ENCODE data around the gene ERP27.

ERP27 gene

DNA sequence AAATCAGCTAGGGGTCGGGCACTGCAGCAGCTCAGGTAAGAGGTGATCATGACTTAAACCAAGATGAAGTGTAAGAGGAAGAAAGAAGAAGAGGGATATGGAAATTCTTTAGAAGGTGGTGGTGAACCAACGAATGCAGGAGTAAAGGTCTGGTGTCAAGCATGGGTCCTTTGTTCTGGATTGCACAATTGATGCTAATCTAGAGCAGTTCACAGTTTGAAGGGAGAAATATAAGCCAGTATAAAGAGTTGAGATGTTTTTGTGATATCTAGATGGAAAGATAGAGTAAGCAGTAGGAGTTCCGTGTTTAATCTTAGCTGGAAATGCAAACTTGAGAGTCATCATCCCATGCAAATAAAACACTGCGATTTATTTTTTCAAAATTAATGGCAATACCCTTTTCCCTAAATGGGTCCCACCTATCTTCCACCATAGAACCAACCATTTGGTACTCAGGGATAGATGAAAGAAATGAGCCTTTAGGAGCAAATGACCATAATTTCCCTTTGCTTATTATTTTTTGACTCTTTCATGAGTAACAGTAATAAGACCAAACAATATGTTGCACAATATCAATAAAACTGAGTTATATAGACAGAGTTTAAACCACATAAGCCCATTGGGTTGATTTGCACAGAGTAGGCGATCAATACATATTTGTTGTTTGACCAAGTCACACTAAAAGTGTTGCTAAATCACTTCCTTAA is 37.7 kb downstream of the ERP27 start:
- no peak for DNase-seq

DNA sequence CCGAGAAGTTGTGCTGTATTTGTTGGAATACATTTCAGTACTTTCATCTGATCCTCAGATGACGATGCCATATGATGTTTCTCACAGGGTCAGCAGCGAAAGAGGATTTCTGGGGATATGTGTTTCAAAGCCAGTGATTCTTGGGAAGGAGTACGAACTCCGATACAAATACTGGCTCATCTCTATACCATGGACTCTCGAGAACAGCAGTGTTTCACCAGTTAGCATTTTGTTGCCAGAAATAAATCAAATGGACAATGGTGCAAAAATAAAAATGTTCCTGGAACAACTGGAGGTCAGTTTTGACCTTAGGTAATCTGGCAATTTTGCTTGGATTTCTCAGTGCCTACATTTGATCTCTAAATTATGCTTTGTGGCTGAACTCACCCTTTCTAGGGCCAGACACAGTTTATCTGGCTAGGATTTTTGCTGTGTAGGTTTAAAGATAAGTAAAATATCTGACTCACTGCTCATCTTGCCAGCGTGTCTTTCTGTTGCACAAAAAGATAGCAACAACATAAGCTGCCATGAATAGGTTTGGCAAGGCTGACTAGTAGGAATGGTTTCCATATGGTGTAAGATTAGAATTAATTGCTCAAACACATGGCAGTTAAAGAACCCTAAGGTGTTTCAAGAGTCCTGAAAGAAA is 41.7 kb downstream of the ERP27 start:
- DNase-seq = no peak

DNA sequence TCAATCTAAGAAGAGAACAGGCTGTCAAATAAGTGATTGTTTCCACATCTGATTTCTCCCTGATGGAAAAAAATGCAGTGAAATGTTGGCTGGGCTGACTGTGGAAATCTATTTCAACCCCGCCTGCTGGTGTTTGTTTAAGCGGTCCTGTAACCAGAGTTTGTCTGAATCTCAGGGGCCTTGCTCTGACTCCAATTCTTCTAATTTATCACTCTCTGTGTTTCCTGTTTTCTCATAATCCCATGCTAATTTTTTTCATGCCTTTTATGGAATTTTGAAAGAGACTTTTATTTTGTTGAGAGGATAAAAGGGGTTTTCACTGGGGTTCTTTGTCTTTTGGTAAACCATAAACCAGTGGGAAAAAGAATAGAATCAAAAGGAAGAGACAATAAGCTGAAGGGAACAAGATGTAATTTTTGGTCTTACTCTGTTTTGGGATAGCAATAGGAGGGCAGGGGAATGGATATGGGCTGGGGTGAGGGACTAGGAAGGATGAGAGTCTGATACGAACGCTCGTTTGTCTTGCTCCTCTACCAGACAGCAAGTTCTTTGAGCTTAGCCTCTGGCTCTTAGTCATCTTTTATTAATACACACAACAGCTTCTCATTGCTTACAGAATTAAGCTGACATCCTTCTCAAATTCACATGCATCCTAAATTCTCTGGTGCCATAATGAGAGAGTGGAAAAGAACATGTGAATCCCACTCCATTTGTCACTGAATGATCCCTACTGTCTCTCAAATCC is 44.7 kb downstream of the ERP27 start:
- DNase-seq = no peak

DNA sequence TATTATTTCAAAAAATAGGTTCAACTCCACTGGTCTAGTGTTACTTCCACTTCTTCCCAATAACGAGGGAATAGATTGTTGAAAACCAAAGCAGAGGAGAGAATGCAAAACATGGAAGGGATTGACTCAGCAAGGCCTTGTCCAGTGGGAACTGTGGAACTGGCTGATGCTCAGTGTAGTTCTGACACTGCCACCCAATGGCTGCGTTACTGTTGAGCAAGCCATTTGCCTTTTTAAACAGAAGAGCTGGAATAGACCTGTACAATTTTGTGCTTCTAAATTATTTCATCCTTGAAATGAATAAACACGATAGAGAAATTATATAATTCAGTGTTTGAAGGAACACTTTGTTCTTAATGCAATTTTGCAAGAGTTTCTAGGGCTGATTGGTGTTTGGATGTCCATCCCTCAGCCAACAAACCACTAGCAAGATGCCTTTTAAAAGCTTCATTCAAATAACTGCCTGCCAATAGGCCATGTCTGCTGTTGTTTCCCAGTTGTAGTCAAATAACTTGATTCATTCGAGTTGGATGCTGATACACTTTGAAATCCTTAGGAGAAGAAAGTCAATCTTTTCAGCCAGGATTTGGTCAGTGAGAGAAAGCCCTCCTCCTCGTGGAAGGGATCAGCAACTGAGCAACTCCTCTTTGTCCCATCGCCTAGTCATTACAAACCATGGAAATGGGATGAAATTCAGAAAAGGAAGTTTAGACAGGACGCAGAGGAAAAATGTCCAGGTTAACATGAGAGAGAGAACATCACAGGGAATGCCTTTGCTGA is 45.4 kb downstream of the ERP27 start:
- DNase-seq = no peak

DNA sequence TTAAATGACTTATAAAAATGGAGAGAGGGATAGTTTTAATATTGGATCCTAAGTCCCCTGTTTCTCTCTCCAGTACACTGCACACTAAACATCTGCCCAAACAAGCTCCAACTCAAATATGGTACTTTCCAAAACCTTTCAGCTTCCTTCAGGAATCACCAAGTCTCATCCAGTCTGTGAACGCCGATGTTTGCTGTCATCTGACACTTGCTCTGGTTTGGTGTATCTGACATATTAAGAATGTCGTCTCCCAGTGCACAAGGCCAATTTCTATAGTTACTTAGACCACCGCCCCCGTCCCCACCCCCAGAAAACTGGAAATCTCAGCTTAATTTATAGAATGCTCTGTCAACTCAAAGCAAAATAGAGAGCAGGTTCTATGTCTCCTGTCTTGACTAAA is 47.6 kb downstream of the ERP27 start:
- no peak for DNase-seq

DNA sequence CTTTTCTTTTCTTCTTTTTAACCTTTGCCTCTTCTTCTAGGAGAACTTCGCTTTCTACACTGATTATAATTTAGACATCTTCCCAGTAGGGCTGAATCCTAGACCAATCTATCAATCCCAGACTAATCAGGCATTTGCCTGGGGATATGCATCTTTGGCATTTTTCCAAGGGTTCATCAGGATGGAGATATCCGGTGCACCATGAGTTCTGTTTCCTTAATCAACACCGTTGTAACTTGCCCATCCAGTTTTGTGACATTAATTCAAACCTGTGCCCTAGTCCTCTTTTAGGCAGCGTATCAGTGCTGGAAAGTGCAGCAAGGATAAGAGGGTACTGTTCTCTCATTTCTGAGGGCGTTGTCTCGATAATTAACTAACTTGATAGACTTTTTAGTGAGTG is 52.1 kb downstream of the ERP27 start:
- no peak for DNase-seq

DNA sequence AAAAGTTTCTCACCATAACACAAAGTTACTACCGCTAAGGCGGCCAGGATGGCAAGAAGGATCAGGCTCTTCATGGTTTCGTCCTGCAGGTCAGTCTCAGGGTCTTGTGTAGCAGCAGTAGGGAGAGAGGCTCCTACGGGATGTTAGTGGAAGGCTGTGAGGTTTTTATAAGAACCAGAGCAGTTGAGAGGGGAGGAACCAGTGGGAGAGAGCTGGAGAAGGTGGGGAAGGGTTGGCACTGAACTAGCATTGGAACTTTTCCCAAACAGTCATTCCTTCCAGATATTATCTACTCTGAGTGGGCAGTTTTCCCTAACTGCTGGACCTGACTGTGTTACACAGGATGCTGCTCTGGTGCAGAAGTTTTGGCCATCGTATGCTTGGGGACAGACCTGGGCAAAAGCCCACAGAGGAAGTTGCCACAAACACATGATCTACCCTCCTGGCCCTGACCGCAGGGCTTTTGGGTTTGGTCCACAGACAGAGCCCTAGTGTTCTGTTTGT is 52.6 kb downstream of the ERP27 start, which contains the start of gene MGP:
Gene MGP (minus strand): TSS at position 137 of the 504 bp plus-strand sequence. CDS start 63 bp downstream, at position 74.
- no peak for DNase-seq

DNA sequence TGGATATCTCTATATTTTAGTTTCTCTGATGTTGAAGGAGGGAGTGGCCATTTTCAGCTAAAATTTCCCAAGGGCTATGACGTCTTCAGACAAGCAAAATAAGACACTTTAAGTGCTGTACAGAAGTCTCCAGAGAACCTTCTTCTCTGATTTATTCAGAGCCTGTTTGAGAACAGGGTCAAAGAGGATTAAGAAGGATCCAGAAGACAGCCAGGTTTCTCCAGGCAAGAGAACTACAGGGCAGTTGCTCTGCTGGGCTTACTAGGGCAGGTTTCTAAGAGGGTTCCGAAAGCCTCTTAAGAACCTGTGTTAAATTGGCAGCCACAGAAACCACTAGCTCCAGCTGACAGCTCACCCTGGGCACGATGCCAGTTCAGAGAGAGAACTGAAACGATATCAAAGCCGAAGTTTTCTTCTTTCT is 53.9 kb downstream of the ERP27 start:
- peak; percentile 97 for DNase-seq

DNA sequence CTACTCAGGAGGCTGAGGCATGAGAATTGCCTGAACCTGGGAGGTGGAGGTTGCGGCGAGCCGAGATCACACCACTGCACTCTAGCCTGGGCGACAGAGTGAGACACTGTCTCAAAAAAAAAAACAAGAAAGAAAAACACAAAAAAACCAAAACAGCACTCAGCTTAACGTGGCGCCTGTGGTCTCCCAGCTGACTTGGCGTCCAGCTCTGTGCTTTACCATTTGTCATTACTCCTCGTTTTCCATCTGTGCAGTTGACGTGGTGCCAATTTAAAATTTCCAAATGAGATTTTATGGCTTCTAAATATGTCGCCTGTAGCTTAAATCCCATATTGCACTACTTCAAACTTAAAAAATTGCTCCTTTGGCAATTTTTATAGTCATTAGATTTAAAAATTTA is 54.7 kb downstream of the ERP27 start:
- DNase-seq = no peak

DNA sequence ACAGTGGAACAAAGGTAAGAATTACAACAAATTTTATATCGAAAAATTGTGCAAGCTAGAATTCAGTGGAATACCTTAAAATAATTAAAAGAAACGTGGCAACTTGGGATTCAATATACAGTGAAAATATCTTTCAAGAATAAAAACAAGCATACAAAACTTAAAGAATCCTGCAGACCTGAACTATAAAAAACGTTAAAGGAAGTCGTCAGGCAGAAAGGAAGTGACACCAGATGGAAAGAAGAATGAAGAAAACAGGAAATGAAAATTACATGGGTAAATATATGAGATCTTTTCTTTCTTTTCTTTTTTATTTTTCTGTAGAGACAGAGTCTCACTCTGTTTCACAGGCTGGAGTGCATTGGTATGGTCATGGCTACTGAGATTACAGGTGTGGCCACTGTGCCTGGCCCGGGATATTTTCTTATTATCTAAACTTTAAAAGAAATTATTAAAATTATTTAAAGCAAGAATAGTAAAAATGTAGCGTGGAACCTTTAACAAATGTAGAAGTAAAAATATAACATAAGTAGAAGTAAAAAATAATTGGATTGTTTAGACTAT is 57.4 kb downstream of the ERP27 start:
- no peak for DNase-seq

DNA sequence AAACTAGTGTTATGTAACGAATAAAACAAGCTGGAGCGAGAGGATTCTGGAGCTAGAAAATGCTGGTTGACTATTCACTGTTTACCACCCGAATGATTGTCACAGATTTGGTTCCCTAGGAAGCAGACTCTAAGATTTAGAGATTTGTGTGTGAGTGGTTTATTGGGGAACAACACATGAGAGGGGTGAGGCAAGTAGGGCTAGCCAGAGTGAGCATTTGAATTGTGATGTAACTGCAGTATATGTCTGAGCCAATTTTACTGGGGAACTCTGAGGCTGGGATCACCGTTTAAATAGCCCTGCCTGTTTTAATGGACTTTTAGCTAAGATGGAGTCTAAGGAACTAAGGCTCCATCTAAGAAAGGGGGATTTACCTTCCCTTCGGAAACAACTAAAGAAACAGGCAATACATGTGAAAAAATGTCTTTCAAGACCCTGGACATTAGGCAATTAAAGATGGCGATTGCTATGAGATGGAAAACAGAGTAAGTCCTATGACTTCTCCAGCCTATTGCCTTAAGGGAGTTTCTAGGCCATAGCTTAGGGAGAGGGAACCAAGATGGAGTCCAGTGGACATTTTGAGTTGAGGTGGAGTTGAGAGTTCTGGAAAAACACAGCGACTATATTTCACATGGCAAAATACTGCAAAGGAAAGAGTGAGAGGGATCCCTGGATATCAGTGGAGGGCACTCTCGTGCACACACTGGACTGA is 59.0 kb downstream of the ERP27 start:
- DNase-seq = no peak

DNA sequence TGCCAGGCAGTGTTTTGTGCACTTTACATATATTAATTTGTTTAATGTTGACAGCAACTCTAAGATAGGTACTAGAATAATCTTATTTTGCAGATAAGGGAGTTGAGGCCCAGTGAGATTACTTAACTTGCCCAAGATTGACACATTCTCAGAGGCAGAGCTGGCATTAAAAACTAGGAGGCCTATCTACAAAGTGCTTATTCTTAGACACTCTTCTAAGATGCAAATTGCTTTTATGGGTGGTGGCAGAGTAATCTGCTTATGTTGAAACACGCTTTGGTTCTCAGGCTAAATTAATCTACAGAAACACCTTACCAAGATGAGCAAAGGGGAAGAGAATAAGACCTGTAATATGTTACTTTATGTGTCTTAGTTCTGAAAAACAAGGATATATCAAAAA is 59.8 kb downstream of the ERP27 start:
- no peak for DNase-seq

DNA sequence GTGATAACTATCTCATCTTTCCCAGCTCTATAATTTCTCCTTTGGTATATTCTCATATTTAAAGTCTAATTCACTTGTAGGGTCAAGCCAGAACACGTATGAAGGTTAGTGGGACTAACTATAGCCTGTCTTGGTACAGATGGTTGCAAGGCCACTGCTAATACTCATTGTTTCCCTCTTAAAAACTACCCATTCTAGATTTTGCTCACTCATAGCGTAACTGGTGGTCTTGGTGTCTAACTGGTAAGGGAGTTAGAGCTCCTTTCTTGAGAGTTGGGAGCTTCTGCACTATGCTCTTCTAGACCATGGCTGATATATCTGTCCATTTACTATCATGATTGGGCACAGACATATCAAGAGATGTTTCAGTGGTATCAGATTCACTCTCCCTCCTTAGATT is 61.5 kb downstream of the ERP27 start:
- DNase-seq = no peak

DNA sequence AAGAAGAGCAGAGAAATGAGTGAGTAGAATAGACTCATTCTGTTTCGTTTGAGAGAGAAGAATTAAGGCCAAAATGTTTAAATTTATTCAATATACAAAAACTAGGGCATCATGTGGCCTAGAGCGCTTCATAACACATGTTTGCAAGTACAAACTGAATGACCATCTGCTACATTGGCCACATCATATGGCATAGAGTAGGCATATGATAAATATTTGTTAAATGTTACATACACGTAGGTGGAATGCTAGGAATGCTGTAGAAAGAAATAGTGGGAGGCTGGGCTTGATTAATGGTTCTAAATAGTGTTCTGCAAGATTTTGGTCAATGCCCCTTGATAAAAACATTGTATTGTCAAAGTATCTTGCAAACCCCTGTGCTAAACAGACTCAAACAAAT is 63.5 kb downstream of the ERP27 start:
- no peak for DNase-seq

DNA sequence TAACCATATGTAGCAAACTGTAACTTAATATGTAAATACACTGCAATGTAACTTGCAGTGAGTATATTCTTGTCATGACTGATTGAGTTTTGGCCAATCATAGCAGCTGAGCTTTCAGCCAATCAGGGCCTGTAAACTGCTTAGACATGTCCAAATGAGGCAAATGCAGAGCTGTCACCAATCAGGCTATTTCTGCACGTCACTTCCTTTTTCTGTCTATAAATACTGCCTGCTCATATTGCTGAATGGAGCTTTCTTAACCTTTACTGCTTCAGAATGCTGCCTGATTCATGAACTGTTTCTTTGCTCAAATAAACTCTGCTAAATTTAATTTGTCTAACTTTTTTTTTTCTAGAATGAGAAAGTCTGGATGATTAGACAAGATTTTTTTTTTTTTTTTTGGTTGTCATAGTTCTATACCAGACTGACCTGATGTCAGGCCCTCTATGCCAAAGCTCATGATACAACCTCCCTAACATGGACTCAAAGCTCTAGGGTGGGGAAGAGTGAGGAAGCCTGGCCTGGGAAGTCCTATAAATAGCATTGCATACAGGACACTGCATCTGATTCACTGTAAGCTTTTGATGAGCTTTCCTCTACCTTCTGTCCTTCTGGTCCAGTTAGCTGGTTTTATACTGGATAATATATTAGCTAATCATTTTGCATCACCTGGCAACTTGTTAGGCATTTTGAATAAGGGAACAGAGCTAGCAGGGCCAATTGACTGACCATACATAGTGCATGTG is 64.7 kb downstream of the ERP27 start:
- DNase-seq = peak; percentile 12

DNA sequence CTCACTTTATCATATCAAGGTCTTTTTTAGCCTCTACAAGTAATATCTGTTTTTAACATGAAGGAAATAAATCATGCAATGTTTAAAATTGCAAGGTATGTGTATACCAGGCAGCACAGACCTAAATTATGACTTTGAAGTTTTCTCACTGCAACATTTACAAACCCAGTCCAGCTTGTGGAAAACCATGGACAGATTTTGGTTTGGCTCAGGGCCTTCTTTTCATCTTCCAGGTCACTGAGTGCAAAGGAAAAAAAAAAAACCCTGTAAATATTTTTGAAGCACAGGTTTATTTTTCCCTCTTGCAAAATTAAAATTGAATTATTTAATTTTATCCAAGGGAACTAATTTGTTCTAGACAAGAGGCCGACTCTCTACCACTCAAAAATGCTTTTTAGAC is 66.5 kb downstream of the ERP27 start:
- no peak for DNase-seq

DNA sequence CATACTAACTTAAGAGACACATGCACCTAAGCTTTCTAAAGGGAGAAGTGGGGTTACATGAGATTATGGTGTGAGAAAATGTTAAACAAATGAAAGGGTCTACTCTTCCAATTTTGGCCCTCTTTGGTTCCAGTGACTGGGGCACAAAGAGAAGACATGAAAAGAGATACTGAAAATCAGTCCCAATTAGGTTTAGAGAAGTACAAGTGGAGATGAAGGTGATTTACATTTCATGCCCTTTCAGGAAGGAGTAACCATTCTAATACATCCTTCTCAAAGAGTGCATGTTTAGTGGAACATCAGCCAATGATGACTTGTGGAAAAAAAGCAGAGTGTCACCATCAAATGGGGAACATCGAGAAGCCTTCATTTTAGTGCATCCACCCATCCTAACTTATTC is 67.1 kb downstream of the ERP27 start:
- DNase-seq = no peak

DNA sequence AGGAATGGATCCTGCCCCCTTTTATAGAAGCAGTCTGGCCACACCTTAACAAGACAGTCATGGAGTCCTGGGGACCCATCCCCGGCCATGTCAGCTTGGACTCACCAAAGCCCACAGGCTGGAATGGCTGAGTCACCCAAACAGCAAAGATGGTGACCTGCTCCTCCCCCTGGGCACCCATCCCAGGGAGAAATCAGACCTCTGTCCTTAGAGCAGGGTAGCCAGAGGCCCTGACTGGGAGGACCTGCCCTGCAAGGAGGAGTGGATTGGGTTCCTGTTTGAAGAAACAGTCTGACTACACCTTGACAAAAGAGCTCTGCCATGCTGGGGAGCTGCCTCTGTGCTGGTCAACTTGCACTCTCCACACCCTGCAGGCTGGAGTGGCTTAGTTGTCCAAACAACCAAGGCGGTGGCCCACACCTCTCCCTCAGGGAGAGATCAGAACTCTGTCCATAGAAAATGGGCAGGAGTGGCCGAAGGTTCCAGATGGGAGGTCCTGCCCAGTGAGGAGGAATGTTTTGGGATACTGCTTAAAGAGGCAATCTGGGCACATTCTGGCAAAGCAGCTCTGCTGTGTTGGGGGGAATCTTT is 69.3 kb downstream of the ERP27 start:
- DNase-seq = no peak
